GM20000 (cell line): ENCODE data around the gene KIF7.
A peak's percentile ranks its signal among the peaks of the same experiment; 100 is the strongest.

ENCODE experiments used
- DNase-seq: peaks from one replicate; pipeline ENCODE4 v3.0.0; 2012; ENCODE audit warnings: low spot score
- CTCF ChIP-seq: IDR thresholded peaks from 2 replicates; pipeline ENCODE4 v1.5.1; 2012; ENCODE audit warnings: mild to moderate bottlenecking, control low read depth; ENCODE audit errors: extremely low read depth, missing control alignments

Gene KIF7

GRCh38 chr15:89653578-89653977 lies 1.7 kb downstream of the KIF7 start:
- no peak for DNase-seq
- TF ChIP-seq CTCF = no peak

GRCh38 chr15:89652666-89653065 lies 2.6 kb downstream of the KIF7 start:
- no peak for TF ChIP-seq CTCF

GRCh38 chr15:89652131-89652530 lies 3.1 kb downstream of the KIF7 start:
- DNase-seq = no peak
- TF ChIP-seq CTCF = no peak

More at GRCh38 chr15:89652666-89653065, 2.6 kb downstream of the KIF7 start:
- DNase-seq = no peak

GRCh38 chr15:89649716-89650115 lies 5.6 kb downstream of the KIF7 start:
- TF ChIP-seq CTCF = no peak
- DNase-seq = no peak

GRCh38 chr15:89649013-89649625 lies 6.1 kb downstream of the KIF7 start:
- DNase-seq = no peak
- no peak for TF ChIP-seq CTCF

- no peak for TF ChIP-seq CTCF
- no peak for DNase-seq
These were observed 6.9 kb downstream of the KIF7 start for GRCh38 chr15:89648106-89649012.

GRCh38 chr15:89647191-89647851 lies 7.9 kb downstream of the KIF7 start:
- DNase-seq = peak; percentile 91
- peak; percentile 90 for TF ChIP-seq CTCF
